Naive thymus-derived CD4-positive, alpha-beta T cell (primary cell): ENCODE measurements around the gene ZFYVE28. TPM values are rescaled to one million over a fixed set of nuclear protein-coding genes. Genes with fewer than 3 reads are reported as not detected.

Experiments used
- ATAC-seq: fragments of 150-1000 bp; cut with Tn5 transposase; 2 replicates; pipeline ENCODE4 v1.10.0; 2021; ENCODE audit warnings: mild to moderate bottlenecking, moderate library complexity
- CTCF ChIA-PET: fragments of 350-600 bp; sonication (Branson Sonifier 250); formaldehyde crosslinking; loops from one replicate; lab custom pipeline; 2021; ENCODE audit warnings: antibody characterized with exemption; lab: Charles Lee
- POLR2A ChIA-PET: fragments of 350-600 bp; sonication (Branson Sonifier 250); formaldehyde crosslinking; loops from one replicate; lab custom pipeline; 2021; ENCODE audit warnings: antibody characterized with exemption, inconsistent platforms; lab: Charles Lee
- DNase-seq, 9 donors: peaks; one replicate each; pipeline versions ENCODE4 v3.0.0 to v3.0.0-alpha.2; 2020 to 2022; ENCODE audit warnings: mixed read lengths in 1 of 9
- H3K27ac ChIP-seq: one replicate; pipeline ENCODE4 v1.7.0; 2013; ENCODE audit warnings: mild to moderate bottlenecking, low read depth, low read length, moderate library complexity
- H3K27me3 ChIP-seq, 2 donors: one replicate each; pipeline ENCODE4 v1.7.0; 2013; ENCODE audit warnings: low read length in 2 of 2, mild to moderate bottlenecking in 2 of 2, moderate library complexity in 2 of 2; ENCODE audit not compliant: control insufficient read depth in 2 of 2, insufficient read depth in 2 of 2
- H3K36me3 ChIP-seq, 3 experiments: 1 replicate in 2 of 3; 2 replicates in 1 of 3; pipeline ENCODE4 v1.7.0; 2013; ENCODE audit warnings: low read length in 3 of 3, mild to moderate bottlenecking in 3 of 3, moderate library complexity in 1 of 3; ENCODE audit not compliant: insufficient read depth in 3 of 3, control insufficient read depth in 2 of 3
- H3K4me1 ChIP-seq, 2 donors: one replicate each; pipeline ENCODE4 v1.7.0; 2013; ENCODE audit warnings: low read length in 2 of 2, mild to moderate bottlenecking in 2 of 2, moderate library complexity in 1 of 2; ENCODE audit not compliant: control insufficient read depth in 2 of 2, insufficient read depth in 2 of 2
- H3K4me3 ChIP-seq: 2 replicates; pipeline ENCODE4 v1.7.0; 2013; ENCODE audit warnings: mild to moderate bottlenecking, low read length
- H3K9me3 ChIP-seq, 3 experiments: 1 replicate in 2 of 3; 2 replicates in 1 of 3; pipeline ENCODE4 v1.7.0; 2013; ENCODE audit warnings: low read length in 3 of 3; ENCODE audit not compliant: control insufficient read depth in 2 of 3
- H3K27ac Mint-ChIP-seq, 9 donors: one replicate each; pipeline ENCODE4 v1.8.0; 2020 to 2022; ENCODE audit warnings: mixed read lengths in 9 of 9, mild to moderate bottlenecking in 8 of 9, moderate library complexity in 5 of 9, inconsistent platforms in 2 of 9
- H3K27me3 Mint-ChIP-seq, 5 donors: one replicate each; pipeline ENCODE4 v1.8.0; 2021 to 2022; ENCODE audit warnings: mixed read lengths in 5 of 5, mild to moderate bottlenecking in 1 of 5
- H3K36me3 Mint-ChIP-seq, 5 donors: one replicate each; pipeline ENCODE4 v1.8.0; 2020 to 2022; ENCODE audit warnings: mixed read lengths in 5 of 5, mild to moderate bottlenecking in 3 of 5, inconsistent platforms in 1 of 5
- H3K4me1 Mint-ChIP-seq, 7 donors: one replicate each; pipeline ENCODE4 v1.8.0; 2020 to 2022; ENCODE audit warnings: mixed read lengths in 7 of 7, mild to moderate bottlenecking in 3 of 7, inconsistent platforms in 1 of 7
- H3K4me3 Mint-ChIP-seq, 10 donors: one replicate each; pipeline ENCODE4 v1.8.0; 2020 to 2022; ENCODE audit warnings: mild to moderate bottlenecking in 10 of 10, mixed read lengths in 10 of 10, moderate library complexity in 6 of 10, inconsistent platforms in 2 of 10
- H3K9me3 Mint-ChIP-seq, 11 donors: one replicate each; pipeline ENCODE4 v1.8.0; 2020 to 2022; ENCODE audit warnings: mixed read lengths in 11 of 11, mild to moderate bottlenecking in 4 of 11, inconsistent platforms in 1 of 11, moderate library complexity in 1 of 11
- intact Hi-C, 2 donors: fragments of 100-400 bp; cut with micrococcal nuclease; formaldehyde crosslinking; loops; one replicate each; pipeline ENCODE4 v1.15.1; 2023
- polyA plus RNA-seq, 2 donors: library from polyadenylated mRNA; unstranded; fragments of 300-500 nt; fragmentation: Illumina TruSeq; gene quantifications; one replicate each; pipeline ENCODE4 v1.2.3, GENCODE V29; 2021
- total RNA-seq, 6 experiments: library from RNA in 5 of 6; stranded (reverse) in 5 of 6; gene quantifications; 1 replicate in 5 of 6; 2 replicates in 1 of 6; pipeline ENCODE4 v1.2.3 and lab custom pipeline; 2021 to 2026

Gene ZFYVE28
- total and polyA plus RNA-seq, 7 experiments from 2014 or later, result 6.1 to 26.5 (median 15.9) TPM

- Histone ChIP-seq H3K27me3 (no peaks in the 10 kb centered on the region), H3K9me3 (peaks cover 0 to 4% (median 0%) of the 10 kb centered on the region in 3 experiments), H3K27ac (peak overlapping the region; percentile 81), H3K4me3 (peak overlapping the region; percentile 79), H3K36me3 (no peaks in the 10 kb centered on the region), H3K4me1 (peaks cover 9 to 12% of the 10 kb centered on the region in 2 donors)
- POLR2A ChIA-PET, result interaction anchor here (0.6 to 0.7 kb wide), 2 partner anchors 54 to 74 kb away, joined by 3 read pairs; partner anchors contain the start of gene CFAP99
- intact Hi-C loops, result loop anchor here in 1 of 2 donors (1.0 kb wide), 4 partner anchors 49 to 105 kb away; partner anchors contain the start of genes CFAP99, MXD4, RNF4 and ZFYVE28
- ATAC-seq (peak; percentile 89), DNase-seq (peak; percentile 49 to 74 (median 61))
- peaks cover 0 to 31% (median 9%) of the 10 kb centered on the region in 7 donors for H3K4me1 Mint-ChIP-seq
- H3K27me3 Mint-ChIP-seq, result no peaks in the 10 kb centered on the region
- peaks cover 0 to 12% (median 0%) of the 10 kb centered on the region in 11 donors for H3K9me3 Mint-ChIP-seq
- H3K27ac Mint-ChIP-seq, result peak overlapping the region in 8 of 9 donors; percentile 53 to 93 (median 81)
- H3K4me3 Mint-ChIP-seq, result peak overlapping the region; percentile 37 to 88 (median 78)
- CTCF ChIA-PET, result no interaction called here
- H3K36me3 Mint-ChIP-seq, result peaks cover 0 to 4% (median 0%) of the 10 kb centered on the region in 5 donors
Measured at GRCh38 chr4:2364654-2365053, 53.8 kb downstream of the ZFYVE28 start.

- peaks cover 0 to 31% (median 9%) of the 10 kb centered on the region in 7 donors for H3K4me1 Mint-ChIP-seq
- peak overlapping the region; percentile 81 for H3K27ac ChIP-seq
- peaks cover 0 to 10% (median 0%) of the 10 kb centered on the region in 11 donors for H3K9me3 Mint-ChIP-seq
Measured at GRCh38 chr4:2363951-2364653, 54.3 kb downstream of the ZFYVE28 start.

GRCh38 chr4:2363056-2363721 is 55.3 kb downstream of the ZFYVE28 start:
- H3K4me1 Mint-ChIP-seq, result peaks cover 0 to 31% (median 9%) of the 10 kb centered on the region in 7 donors
- Histone ChIP-seq H3K27ac (no peak overlapping the region), H3K36me3 (no peaks in the 10 kb centered on the region), H3K4me3 (no peak overlapping the region), H3K27me3 (no peaks in the 10 kb centered on the region), H3K9me3 (no peaks in the 10 kb centered on the region), H3K4me1 (peaks cover 9 to 12% of the 10 kb centered on the region in 2 donors)
- H3K27ac Mint-ChIP-seq, result peak overlapping the region in 5 of 9 donors; percentile 53 to 81 (median 78)
- no peak for ATAC-seq
- no peaks in the 10 kb centered on the region for H3K27me3 Mint-ChIP-seq
- peaks cover 0 to 1% (median 0%) of the 10 kb centered on the region in 11 donors for H3K9me3 Mint-ChIP-seq
- intact Hi-C loops, result no loop called here
- POLR2A ChIA-PET, result interaction anchor here (1.0 to 1.3 kb wide), 2 partner anchors 56 to 101 kb away, joined by 3 to 4 read pairs; partner anchors contain the start of genes CFAP99, MXD4 and ZFYVE28
- no peaks in the 10 kb centered on the region for H3K36me3 Mint-ChIP-seq
- peak overlapping the region in 8 of 10 donors; percentile 44 to 88 (median 80) for H3K4me3 Mint-ChIP-seq
- CTCF ChIA-PET, result no interaction called here
- no peak for DNase-seq

More at GRCh38 chr4:2363951-2364653, 54.3 kb downstream of the ZFYVE28 start:
- POLR2A ChIA-PET, result interaction anchor here (1.0 to 1.3 kb wide), 2 partner anchors 55 to 102 kb away, joined by 3 to 4 read pairs; partner anchors contain the start of genes CFAP99, MXD4 and ZFYVE28
- H3K27me3 Mint-ChIP-seq, result no peaks in the 10 kb centered on the region
- Histone ChIP-seq H3K4me3 (peak overlapping the region; percentile 79), H3K9me3 (peaks cover 0 to 3% (median 0%) of the 10 kb centered on the region in 3 experiments), H3K27me3 (no peaks in the 10 kb centered on the region), H3K36me3 (no peaks in the 10 kb centered on the region), H3K4me1 (peaks cover 9 to 12% of the 10 kb centered on the region in 2 donors)
- ATAC-seq (peak; percentile 8), DNase-seq (no peak)
- peak overlapping the region; percentile 37 to 88 (median 78) for H3K4me3 Mint-ChIP-seq
- H3K27ac Mint-ChIP-seq, result peak overlapping the region in 8 of 9 donors; percentile 53 to 93 (median 82)
- intact Hi-C loops, result loop anchor here in 1 of 2 donors (1.0 kb wide), 3 partner anchors 49 to 102 kb away; partner anchors contain the start of genes CFAP99, MXD4 and ZFYVE28
- peaks cover 0 to 3% (median 0%) of the 10 kb centered on the region in 5 donors for H3K36me3 Mint-ChIP-seq
- CTCF ChIA-PET, result no interaction called here

GRCh38 chr4:2362266-2363055 is 56.0 kb downstream of the ZFYVE28 start:
- CTCF ChIA-PET, result no interaction called here
- intact Hi-C loops, result no loop called here

GRCh38 chr4:2361366-2362265 is 56.8 kb downstream of the ZFYVE28 start:
- no peak for DNase-seq
- CTCF ChIA-PET, result interaction anchor here (0.7 kb wide), 1 partner anchor 46 kb away, joined by 3 read pairs; no protein-coding TSS in a partner anchor
- no peaks in the 10 kb centered on the region for H3K9me3 Mint-ChIP-seq
- H3K27me3 Mint-ChIP-seq, result no peaks in the 10 kb centered on the region
- Histone ChIP-seq H3K4me3 (no peak overlapping the region), H3K27me3 (no peaks in the 10 kb centered on the region), H3K36me3 (no peaks in the 10 kb centered on the region), H3K9me3 (no peaks in the 10 kb centered on the region), H3K4me1 (peaks cover 9 to 12% of the 10 kb centered on the region in 2 donors), H3K27ac (no peak overlapping the region)
- no peaks in the 10 kb centered on the region for H3K36me3 Mint-ChIP-seq
- peak overlapping the region in 5 of 9 donors; percentile 18 to 82 (median 34) for H3K27ac Mint-ChIP-seq
- ATAC-seq, result no peak
- peaks cover 0 to 31% (median 9%) of the 10 kb centered on the region in 7 donors for H3K4me1 Mint-ChIP-seq
- POLR2A ChIA-PET, result no interaction called here
- intact Hi-C loops, result no loop called here
- peak overlapping the region in 1 of 10 donors; percentile 32 for H3K4me3 Mint-ChIP-seq

More at GRCh38 chr4:2362266-2363055, 56.0 kb downstream of the ZFYVE28 start:
- Histone ChIP-seq H3K27ac (no peak overlapping the region), H3K27me3 (no peaks in the 10 kb centered on the region), H3K36me3 (no peaks in the 10 kb centered on the region), H3K4me3 (no peak overlapping the region), H3K9me3 (no peaks in the 10 kb centered on the region), H3K4me1 (peaks cover 9 to 12% of the 10 kb centered on the region in 2 donors)
- ATAC-seq (no peak), DNase-seq (no peak)
- H3K36me3 Mint-ChIP-seq, result no peaks in the 10 kb centered on the region
- H3K27me3 Mint-ChIP-seq, result no peaks in the 10 kb centered on the region
- H3K4me1 Mint-ChIP-seq, result peaks cover 0 to 31% (median 9%) of the 10 kb centered on the region in 7 donors
- peak overlapping the region in 1 of 10 donors; percentile 32 for H3K4me3 Mint-ChIP-seq
- POLR2A ChIA-PET, result interaction anchor here (1.3 kb wide), 1 partner anchor 100 kb away, joined by 3 read pairs; the partner anchor contains the start of gene MXD4
- H3K27ac Mint-ChIP-seq, result peak overlapping the region in 3 of 9 donors; percentile 18 to 59 (median 32)
- H3K9me3 Mint-ChIP-seq, result no peaks in the 10 kb centered on the region
